ENCODE results near the gene PCLO.

Gene PCLO

GRCh38 chr7:83055197-83055596, 107.5 kb downstream of the PCLO start:
- no peak overlapping the region for H3K4me3 ChIP-seq (ENCODE audit: low read length)
- TF ChIP-seq CTCF (conservative IDR thresholded peaks at IDR 0.05; ENCODE audit: low read depth, low read length) = no peak
- no peak for DNase-seq (ENCODE audit: low read depth)

DNA sequence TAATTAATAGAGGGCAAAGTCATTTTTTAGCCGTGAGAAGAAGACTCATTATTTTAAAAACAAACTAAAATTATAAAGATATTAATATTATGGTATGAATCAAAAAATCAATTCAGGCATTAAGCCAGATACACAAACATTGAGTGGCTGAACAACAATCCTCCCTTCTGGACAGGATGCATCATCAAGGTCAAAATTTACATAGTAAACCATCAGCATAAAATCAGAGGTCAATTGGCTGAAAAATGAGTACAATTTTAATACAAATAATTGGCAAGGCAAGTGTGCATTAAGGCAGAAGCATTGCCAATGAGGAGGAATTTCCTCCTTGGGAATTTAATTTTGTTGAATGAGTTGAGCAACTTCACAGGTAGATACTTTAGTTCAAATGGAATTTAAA, 108.2 kb downstream of the PCLO start:
- no peak overlapping the region for H3K4me3 ChIP-seq (ENCODE audit: low read length)
- DNase-seq (ENCODE audit: low read depth) = no peak
- no peak for TF ChIP-seq CTCF (conservative IDR thresholded peaks at IDR 0.05; ENCODE audit: low read depth, low read length)

DNA sequence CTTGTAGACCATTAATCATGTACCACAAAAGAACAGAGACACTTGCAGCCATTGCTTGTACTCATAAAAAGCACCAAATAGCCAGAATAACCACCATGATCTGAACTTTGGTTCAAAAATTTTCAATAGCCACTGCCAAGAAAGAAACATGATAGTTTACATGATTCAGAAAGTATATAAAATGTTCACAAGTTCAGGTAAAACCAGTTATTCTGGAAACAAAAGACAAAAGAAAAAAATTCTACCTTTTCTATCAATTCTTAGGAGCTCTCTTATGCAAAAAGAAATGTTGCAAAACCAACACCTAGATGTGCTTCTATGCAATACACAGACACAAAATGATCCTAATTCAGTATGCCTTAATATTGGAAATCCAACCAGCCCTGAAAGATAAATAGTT, 108.7 kb downstream of the PCLO start:
- H3K4me3 ChIP-seq (ENCODE audit: low read length) = no peak overlapping the region
- DNase-seq (ENCODE audit: low read depth) = no peak
- TF ChIP-seq CTCF (conservative IDR thresholded peaks at IDR 0.05; ENCODE audit: low read depth, low read length) = no peak

GRCh38 chr7:83040484-83040883, 122.2 kb downstream of the PCLO start:
- no peak for TF ChIP-seq CTCF (conservative IDR thresholded peaks at IDR 0.05; ENCODE audit: low read depth, low read length)
- H3K4me3 ChIP-seq (ENCODE audit: low read length) = no peak overlapping the region

GRCh38 chr7:83038787-83039186, 123.9 kb downstream of the PCLO start:
- DNase-seq (ENCODE audit: low read depth) = no peak
- TF ChIP-seq CTCF (conservative IDR thresholded peaks at IDR 0.05; ENCODE audit: low read depth, low read length) = no peak
- H3K4me3 ChIP-seq (ENCODE audit: low read length) = no peak overlapping the region

More at GRCh38 chr7:83040484-83040883, 122.2 kb downstream of the PCLO start:
- DNase-seq (ENCODE audit: low read depth) = no peak

DNA sequence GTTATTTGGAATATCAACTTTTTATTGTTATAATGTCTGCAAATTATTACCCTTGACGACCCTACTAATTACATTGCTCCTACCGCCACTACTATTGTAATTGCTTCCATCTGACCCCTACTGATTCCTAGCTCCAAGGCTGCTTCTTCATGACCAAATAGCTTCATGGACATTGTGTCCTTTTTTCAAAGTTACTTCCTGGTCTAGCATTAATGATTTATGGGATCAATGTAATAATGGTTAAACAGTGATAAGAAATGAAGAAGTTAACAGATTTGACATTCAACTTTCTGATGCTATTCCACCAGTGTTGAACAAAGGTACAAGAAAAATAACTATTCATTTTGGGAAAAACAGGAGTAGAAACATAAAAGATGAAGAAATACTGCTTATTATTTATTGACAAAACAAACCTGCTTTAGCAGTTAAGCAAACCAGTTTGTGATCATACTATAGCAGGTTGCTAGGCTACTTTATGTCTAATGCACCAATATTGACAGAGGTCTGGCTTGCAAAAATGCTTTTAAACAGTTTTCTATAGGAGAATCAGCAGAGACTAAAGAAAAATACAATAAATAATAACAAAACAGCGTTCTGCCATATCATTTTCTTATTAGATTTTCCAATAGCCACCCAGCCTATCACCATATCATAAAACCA, 125.8 kb downstream of the PCLO start:
- no peak for TF ChIP-seq CTCF (conservative IDR thresholded peaks at IDR 0.05; ENCODE audit: low read depth, low read length)
- DNase-seq (ENCODE audit: low read depth) = no peak
- H3K4me3 ChIP-seq (ENCODE audit: low read length) = no peak overlapping the region

DNA sequence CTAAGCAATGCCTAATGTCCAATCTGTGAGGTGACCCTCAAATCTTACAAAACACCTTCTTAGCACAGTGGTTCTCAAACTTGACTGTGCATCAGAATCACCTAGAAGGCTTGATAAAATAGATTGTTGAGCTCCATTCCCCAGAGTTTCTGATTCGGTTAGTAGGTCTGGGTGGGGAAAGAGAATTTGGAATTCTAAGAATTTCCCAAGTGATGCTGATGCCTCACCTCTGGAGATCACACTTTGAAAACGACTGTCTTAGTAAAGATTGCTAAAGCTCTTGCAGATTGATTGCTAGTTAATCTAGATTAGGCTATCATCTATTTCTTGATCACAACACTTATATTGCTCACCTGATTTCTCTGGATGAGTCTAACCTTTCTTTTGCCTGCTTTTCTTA, 126.6 kb downstream of the PCLO start:
- DNase-seq (ENCODE audit: low read depth) = no peak
- H3K4me3 ChIP-seq (ENCODE audit: low read length) = no peak overlapping the region
- TF ChIP-seq CTCF (conservative IDR thresholded peaks at IDR 0.05; ENCODE audit: low read depth, low read length) = no peak

Data from retinal pigment epithelial cell (primary cell).